AG04449 (cell line): Measurements from ENCODE around the gene KCNG3.

Experiments
- CTCF ChIA-PET: fragments of 350-600 bp; formaldehyde crosslinking; extraction: SDS; loops from one replicate; lab custom pipeline; 2021; ENCODE audit warnings: antibody characterized with exemption; lab: Yijun Ruan, JAX
- POLR2A ChIA-PET: fragments of 400-600, 350-600 bp; formaldehyde crosslinking; extraction: SDS; loops from one replicate; lab custom pipeline; 2020; ENCODE audit warnings: antibody characterized with exemption, inconsistent platforms; lab: Yijun Ruan, JAX
- DNase-seq: peaks from one replicate; pipeline ENCODE4 v3.0.0-alpha.2; 2010; ENCODE audit warnings: low read depth, low spot score
- H3K4me3 ChIP-seq: 2 replicates; pipeline ENCODE4 v1.5.1; 2011; ENCODE audit warnings: low read depth, mild to moderate bottlenecking, control low read depth, low read length
- CTCF ChIP-seq: IDR thresholded peaks from one replicate; pipeline ENCODE4 v1.5.1; 2011; ENCODE audit warnings: mild to moderate bottlenecking, moderate library complexity, low read length, control low read depth, inconsistent platforms; ENCODE audit not compliant: insufficient read depth; ENCODE audit errors: missing control alignments

KCNG3 gene

GRCh38 chr2:42430188-42430587 lies 63.6 kb downstream of the KCNG3 start:
- ChIA-PET CTCF (no interaction called here), POLR2A (no interaction called here)
- no peak for TF ChIP-seq CTCF
- no peak overlapping the region for H3K4me3 ChIP-seq
- no peak for DNase-seq

- TF ChIP-seq CTCF = no peak
- DNase-seq = no peak
- ChIA-PET POLR2A (no interaction called here), CTCF (no interaction called here)
- H3K4me3 ChIP-seq = no peak overlapping the region
Measured at GRCh38 chr2:42429352-42429751, 64.4 kb downstream of the KCNG3 start.

- DNase-seq = no peak
- ChIA-PET CTCF (no interaction called here), POLR2A (no interaction called here)
- TF ChIP-seq CTCF = no peak
- no peak overlapping the region for H3K4me3 ChIP-seq
Measured at GRCh38 chr2:42425697-42426096, 68.1 kb downstream of the KCNG3 start.

- ChIA-PET CTCF (no interaction called here), POLR2A (no interaction called here)
- DNase-seq = no peak
- H3K4me3 ChIP-seq = no peak overlapping the region
- no peak for TF ChIP-seq CTCF
Measured at GRCh38 chr2:42424033-42424432, 69.7 kb downstream of the KCNG3 start.

GRCh38 chr2:42421601-42422239 lies 72.1 kb downstream of the KCNG3 start:
- CTCF ChIA-PET = no interaction called here

GRCh38 chr2:42421157-42421485 lies 72.7 kb downstream of the KCNG3 start:
- no peak overlapping the region for H3K4me3 ChIP-seq
- POLR2A ChIA-PET = no interaction called here
- TF ChIP-seq CTCF = no peak
- CTCF ChIA-PET = no interaction called here
- DNase-seq = no peak

More at GRCh38 chr2:42421601-42422239, 72.1 kb downstream of the KCNG3 start:
- POLR2A ChIA-PET = no interaction called here
- DNase-seq = no peak
- no peak overlapping the region for H3K4me3 ChIP-seq
- no peak for TF ChIP-seq CTCF
